GM12878 (cell line): ENCODE data around the gene AGRP. TPM values are rescaled to one million over a fixed set of nuclear protein-coding genes. Genes with fewer than 3 reads are reported as not detected.

Experiments
- ATAC-seq: fragments of 200-7000 bp; cut with Tn5 transposase; 3 replicates; pipeline ENCODE4 v1.9.1; 2020; ENCODE audit warnings: mild to moderate bottlenecking, moderate library complexity
- BruUV-seq: library from RNA; stranded (reverse); fragments of 400-500 nt; replicated peaks from 2 replicates; lab custom pipeline; 2021; lab: Mats Ljungman, UMichigan
- CTCF ChIA-PET: fragments of 300-600 bp; sonication (Branson Sonifier 250); formaldehyde crosslinking; extraction: SDS; loops from one replicate; lab custom pipeline; 2021; ENCODE audit warnings: inconsistent platforms; lab: Yijun Ruan, JAX
- POLR2A ChIA-PET: fragments of 350-600 bp; formaldehyde crosslinking; extraction: SDS; loops from one replicate; lab custom pipeline; 2021; ENCODE audit warnings: inconsistent platforms; lab: Charles Lee
- RAD21 ChIA-PET: fragments of 300-600 bp; sonication (Branson Sonifier 250); formaldehyde crosslinking; loops from one replicate; lab custom pipeline; 2023; ENCODE audit warnings: antibody characterized with exemption; ENCODE audit not compliant: unreplicated experiment; lab: Charles Lee
- SMC1A ChIA-PET: fragments of 300-600 bp; sonication (Branson Sonifier 250); formaldehyde crosslinking; loops from one replicate; lab custom pipeline; 2023; ENCODE audit not compliant: unreplicated experiment, uncharacterized antibody; lab: Charles Lee
- DNase-seq: peaks from one replicate; pipeline ENCODE4 v3.0.0-alpha.2; 2011; ENCODE audit warnings: low read depth, low spot score
- FAIRE-seq: peaks from 3 replicates; lab custom pipeline; 2011; peaks lifted over from hg19 to GRCh38; lab: Jason Lieb, UNC
- H2AFZ ChIP-seq: 2 replicates; pipeline ENCODE4 v1.6.0; 2011; ENCODE audit warnings: low read depth, low read length, control low read depth; ENCODE audit not compliant: control insufficient read depth
- H3K27ac ChIP-seq: 2 replicates; pipeline ENCODE4 v1.5.1; 2011; ENCODE audit warnings: control low read depth; ENCODE audit not compliant: control insufficient read depth, insufficient read depth
- H3K27me3 ChIP-seq, 2 experiments: replicated peaks in 1 of 2; 2 replicates each; pipeline versions ENCODE4 v1.6.0 to v1.6.1; 2011; ENCODE audit warnings: low read length in 1 of 2; ENCODE audit not compliant: control insufficient read depth in 2 of 2, insufficient read depth in 2 of 2
- H3K36me3 ChIP-seq, 2 experiments: 2 replicates each; pipeline ENCODE4 v1.5.1; 2011; ENCODE audit warnings: low read length in 1 of 2; ENCODE audit not compliant: control insufficient read depth in 2 of 2, insufficient read depth in 2 of 2
- H3K4me1 ChIP-seq: 2 replicates; pipeline ENCODE4 v1.6.1; 2011; ENCODE audit warnings: mild to moderate bottlenecking, low read length, moderate library complexity, mixed read lengths; ENCODE audit not compliant: control insufficient read depth, insufficient read depth
- H3K4me2 ChIP-seq: 2 replicates; pipeline ENCODE4 v1.6.0; 2011; ENCODE audit warnings: control low read depth; ENCODE audit not compliant: control insufficient read depth, insufficient read depth
- H3K4me3 ChIP-seq: fragments of 200-600 bp; sonication (generic); 2 replicates; pipeline ENCODE4 v1.5.1; 2016
- H3K79me2 ChIP-seq: 2 replicates; pipeline ENCODE4 v1.6.0; 2011; ENCODE audit warnings: low read length; ENCODE audit not compliant: control insufficient read depth, insufficient read depth
- H3K9ac ChIP-seq: 2 replicates; pipeline ENCODE4 v1.8.0; 2011; ENCODE audit warnings: low read length, control low read depth, mixed read lengths; ENCODE audit not compliant: control insufficient read depth, insufficient read depth
- H3K9me3 ChIP-seq: replicated peaks from 3 replicates; pipeline ENCODE4 v1.5.1; 2011; ENCODE audit warnings: mild to moderate bottlenecking, low read length; ENCODE audit not compliant: control insufficient read depth, insufficient read depth
- H4K20me1 ChIP-seq: 2 replicates; pipeline ENCODE4 v1.6.0; 2011; ENCODE audit not compliant: control insufficient read depth, insufficient read depth
- BRCA1 ChIP-seq: IDR thresholded peaks from 2 replicates; pipeline ENCODE4 v1.6.1; 2011; ENCODE audit warnings: low read depth, low read length, improper control_type of control experiment
- DPF2 ChIP-seq: fragments of 450-650 bp; IDR thresholded peaks from 2 replicates; pipeline ENCODE4 v1.6.1; 2017; ENCODE audit warnings: mild to moderate bottlenecking
- ETV6 ChIP-seq, 2 experiments: fragments of 450-650 bp in 1 of 2; IDR thresholded peaks in 1 of 2; conservative IDR thresholded peaks in 1 of 2; 2 replicates each; pipeline ENCODE4 v1.6.1; 2014; ENCODE audit warnings: antibody characterized with exemption in 1 of 2, borderline replicate concordance in 1 of 2, low read depth in 1 of 2, mild to moderate bottlenecking in 1 of 2, moderate library complexity in 1 of 2
- FOXK2 ChIP-seq: fragments of 450-650 bp; IDR thresholded peaks from 2 replicates; pipeline ENCODE4 v1.6.1; 2017; ENCODE audit warnings: mild to moderate bottlenecking, moderate library complexity
- GABPA ChIP-seq: IDR thresholded peaks from 2 replicates; pipeline ENCODE4 v1.6.1; 2014; ENCODE audit warnings: antibody characterized with exemption, low read depth, mild to moderate bottlenecking, inconsistent platforms
- RCOR1 ChIP-seq: conservative IDR thresholded peaks from 2 replicates; pipeline ENCODE4 v1.6.1; 2012; ENCODE audit warnings: low read depth, low read length, improper control_type of control experiment
- WGBS: methylation state at CpG from one replicate; pipeline ENCODE4 v1.1.6; 2016; ENCODE audit warnings: low lambda C conversion rate; ENCODE audit not compliant: insufficient replicate concordance, insufficient coverage; ENCODE audit errors: missing lambda C conversion rate; 5-methylcytosine and 5-hydroxymethylcytosine counted together
- in situ Hi-C: fragments of 300-500 bp; cut with MboI; formaldehyde crosslinking; loops from 9 replicates; pipeline ENCODE4 v1.14.3; 2018; ENCODE audit warnings: mixed read lengths
- intact Hi-C: fragments of 100-400 bp; cut with micrococcal nuclease; formaldehyde crosslinking; loops from one replicate; pipeline ENCODE4 v1.14.2; 2022; ENCODE audit not compliant: unreplicated experiment
- polyA plus RNA-seq, 11 experiments: library from polyadenylated mRNA; depleted of rRNA in 4 of 11; unstranded in 6 of 11; stranded (reverse) in 5 of 11; fragments of >200 nt; fragmentation: Nextera tagmentation in 4 of 11; fragmentation: Illumina TruSeq in 1 of 11; extraction: Ambion mirVana in 4 of 11; extraction: Trizol in 1 of 11; gene quantifications; 1 replicate in 1 of 11; 2 replicates in 10 of 11; pipeline versions ENCODE4 v1.2.1 to v1.2.3, GENCODE V29; 2011 to 2016; ENCODE audit warnings: inconsistent platforms in 2 of 11, missing spikeins in 2 of 11, low read depth in 1 of 11
- total RNA-seq, 4 experiments: library from RNA; depleted of rRNA in 3 of 4; stranded (reverse); fragments of >200 nt in 3 of 4; fragmentation: Illumina TruSeq in 1 of 4; extraction: Trizol in 1 of 4; gene quantifications; 2 replicates each; pipeline versions ENCODE4 v1.2.1 to v1.2.3, GENCODE V29; 2013 to 2021
- TF ChIP-seq, protein P1 (sequence below): fragments of 450-650 bp; formaldehyde crosslinking; IDR thresholded peaks from 2 replicates; pipeline ENCODE4 v1.4.0; 2020; ENCODE audit warnings: mild to moderate bottlenecking, moderate library complexity

AGRP gene
- total and polyA plus RNA-seq, 10 of the 15 experiments (the other 5 are each of a cell fraction or from before 2014, with no cell fraction given), result 0.16 to 0.75 (median 0.53) TPM; not detected in 6

DNA sequence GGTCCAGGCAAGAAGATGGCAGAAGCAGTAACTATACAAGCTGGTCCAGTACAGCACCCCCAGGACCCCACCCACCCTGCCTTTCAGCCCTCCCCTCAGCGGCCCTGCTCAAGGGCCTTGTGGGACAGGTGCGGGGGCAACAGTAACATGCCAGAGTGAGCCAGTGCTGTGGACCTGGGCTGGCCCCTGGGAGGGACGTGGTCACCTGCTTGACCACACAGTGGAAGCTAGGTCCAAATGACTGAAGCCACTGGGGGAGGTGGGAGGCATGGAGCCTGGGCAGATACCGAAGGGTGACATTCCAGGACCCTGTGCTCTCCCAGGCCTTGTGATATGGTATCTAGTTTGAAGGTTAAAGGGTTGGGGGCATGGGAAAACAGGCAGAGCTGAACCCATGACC lies 19.7 kb downstream of the AGRP start:
- no peak overlapping the region for H3K4me3 ChIP-seq
- ATAC-seq (no peak), DNase-seq (no peak), FAIRE-seq (no peak)
- ChIA-PET SMC1A (interaction anchor here (0.6 to 1.4 kb wide), 5 partner anchors 18 to 306 kb away, joined by 3 to 7 read pairs (median 3); no protein-coding TSS in a partner anchor), RAD21 (interaction anchor here (0.8 to 3.6 kb wide), 3 partner anchors 16 to 114 kb away, joined by 3 to 31 read pairs (median 6); no protein-coding TSS in a partner anchor), CTCF (interaction anchor here (0.6 to 8.0 kb wide), 6 partner anchors 16 to 501 kb away, joined by 3 to 81 read pairs (median 4); no protein-coding TSS in a partner anchor), POLR2A (interaction anchor here (0.7 to 1.0 kb wide), 2 partner anchors 15 to 17 kb away, joined by 3 read pairs; no protein-coding TSS in a partner anchor)
- in situ Hi-C loops, result no loop called here
- no peak overlapping the region for H3K4me2 ChIP-seq
- H3K9ac ChIP-seq, result no peak overlapping the region
- peaks cover 23% of the 10 kb centered on the region for H4K20me1 ChIP-seq
- intact Hi-C loops, result no loop called here
- H3K9me3 ChIP-seq, result no peaks in the 10 kb centered on the region
- 92% methylated on average over 4 of the region's 4 CpGs for WGBS
- peaks cover 4% of the 10 kb centered on the region for H3K4me1 ChIP-seq
- H3K79me2 ChIP-seq, result peaks cover 14% of the 10 kb centered on the region
- no peaks in the 10 kb centered on the region for H3K27me3 ChIP-seq
- no peak overlapping the region for H3K27ac ChIP-seq
- TF ChIP-seq FOXK2 (no peak), DPF2 (no peak), RCOR1 (no peak), GABPA (no peak), ETV6 (conservative IDR thresholded peaks at IDR 0.05 in 1 of 2, IDR thresholded peaks at IDR 0.05 in 1 of 2; ENCODE audit: borderline replicate concordance in 1 of 2, low read depth in 1 of 2) (no peak), BRCA1 (no peak)
- TF ChIP-seq, protein P1, sequence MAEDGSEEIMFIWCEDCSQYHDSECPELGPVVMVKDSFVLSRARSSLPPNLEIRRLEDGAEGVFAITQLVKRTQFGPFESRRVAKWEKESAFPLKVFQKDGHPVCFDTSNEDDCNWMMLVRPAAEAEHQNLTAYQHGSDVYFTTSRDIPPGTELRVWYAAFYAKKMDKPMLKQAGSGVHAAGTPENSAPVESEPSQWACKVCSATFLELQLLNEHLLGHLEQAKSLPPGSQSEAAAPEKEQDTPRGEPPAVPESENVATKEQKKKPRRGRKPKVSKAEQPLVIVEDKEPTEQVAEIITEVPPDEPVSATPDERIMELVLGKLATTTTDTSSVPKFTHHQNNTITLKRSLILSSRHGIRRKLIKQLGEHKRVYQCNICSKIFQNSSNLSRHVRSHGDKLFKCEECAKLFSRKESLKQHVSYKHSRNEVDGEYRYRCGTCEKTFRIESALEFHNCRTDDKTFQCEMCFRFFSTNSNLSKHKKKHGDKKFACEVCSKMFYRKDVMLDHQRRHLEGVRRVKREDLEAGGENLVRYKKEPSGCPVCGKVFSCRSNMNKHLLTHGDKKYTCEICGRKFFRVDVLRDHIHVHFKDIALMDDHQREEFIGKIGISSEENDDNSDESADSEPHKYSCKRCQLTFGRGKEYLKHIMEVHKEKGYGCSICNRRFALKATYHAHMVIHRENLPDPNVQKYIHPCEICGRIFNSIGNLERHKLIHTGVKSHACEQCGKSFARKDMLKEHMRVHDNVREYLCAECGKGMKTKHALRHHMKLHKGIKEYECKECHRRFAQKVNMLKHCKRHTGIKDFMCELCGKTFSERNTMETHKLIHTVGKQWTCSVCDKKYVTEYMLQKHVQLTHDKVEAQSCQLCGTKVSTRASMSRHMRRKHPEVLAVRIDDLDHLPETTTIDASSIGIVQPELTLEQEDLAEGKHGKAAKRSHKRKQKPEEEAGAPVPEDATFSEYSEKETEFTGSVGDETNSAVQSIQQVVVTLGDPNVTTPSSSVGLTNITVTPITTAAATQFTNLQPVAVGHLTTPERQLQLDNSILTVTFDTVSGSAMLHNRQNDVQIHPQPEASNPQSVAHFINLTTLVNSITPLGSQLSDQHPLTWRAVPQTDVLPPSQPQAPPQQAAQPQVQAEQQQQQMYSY (CRISPR knock-in tag), result no peak
- peaks cover 4 to 7% of the 10 kb centered on the region in 2 experiments; a peak in 3 of 4 replicates for H3K36me3 ChIP-seq
- no peak overlapping the region for H2AFZ ChIP-seq
- no TSS peak for BruUV-seq
